Hematopoietic multipotent progenitor cell treated with erythropoietin and hydrocortisone succinate and interleukin-3 and kit ligand, for 15 days (in vitro differentiated cells): ENCODE measurements around the gene GUCA1A.

Experiments
- DNase-seq: peaks from one replicate; pipeline ENCODE4 v3.0.0-alpha.2; 2015; ENCODE audit warnings: low spot score

Gene GUCA1A

DNA sequence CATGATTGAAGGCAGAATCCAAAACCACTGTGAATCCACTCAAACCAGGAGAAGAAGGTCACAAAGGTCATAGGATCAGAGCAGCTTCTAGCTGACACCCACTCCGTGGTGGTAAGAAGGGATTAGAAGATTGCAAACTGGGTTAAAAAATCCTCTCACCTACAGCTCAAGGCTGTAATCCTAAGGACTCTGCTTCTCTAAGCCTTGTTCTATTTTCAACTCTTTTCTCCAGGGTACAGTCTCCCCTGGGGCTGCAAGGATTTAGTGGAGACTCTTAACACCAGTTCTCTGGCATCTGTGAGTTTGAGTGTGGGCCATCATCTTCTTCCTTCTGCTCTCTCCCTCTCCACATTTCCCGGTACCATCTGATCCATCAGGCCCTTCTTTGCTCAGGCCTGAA is at the start of gene GUCA1A:
Gene GUCA1A (plus strand): TSS at position 264 of the 400 bp plus-strand sequence. CDS start 250 bp downstream, outside the sequence.
- DNase-seq: no peak

DNA sequence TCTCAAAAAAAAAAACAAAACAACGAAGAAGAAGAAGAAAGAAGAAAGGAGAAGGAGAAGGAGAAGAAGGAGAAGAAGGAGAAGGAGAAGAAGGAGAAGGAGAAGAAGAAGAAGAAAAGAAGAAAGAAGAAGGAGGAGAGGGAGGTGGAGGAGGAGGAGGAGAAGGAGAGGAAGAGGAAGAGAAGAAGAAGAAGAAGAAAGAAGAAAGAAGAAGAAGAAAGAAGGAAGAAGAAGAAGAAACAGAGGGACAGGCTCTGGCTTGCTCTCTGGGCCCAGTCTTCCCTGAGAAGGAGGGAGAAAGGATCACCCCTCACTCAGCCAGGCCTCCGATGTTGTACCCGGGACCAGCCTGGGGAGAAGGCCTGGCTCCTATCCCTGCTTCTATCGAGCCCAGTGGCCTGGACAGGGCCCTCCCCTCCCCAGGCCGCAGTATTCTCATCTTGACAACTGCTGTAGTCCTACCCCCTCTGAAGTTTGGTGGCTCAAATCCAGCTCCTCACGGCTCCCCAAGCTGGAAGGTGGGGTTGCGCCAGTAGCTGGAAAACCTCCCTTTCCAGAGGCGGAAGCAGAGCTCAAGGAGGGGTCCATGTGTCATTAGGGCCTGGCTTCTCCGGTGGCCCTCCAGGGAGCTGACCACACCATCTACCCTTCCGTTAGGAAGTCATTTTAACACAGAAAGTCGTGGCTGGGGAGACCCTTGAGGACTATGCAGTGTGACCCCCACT is 49.6 kb upstream of the GUCA1A start:
- DNase-seq: no peak

DNA sequence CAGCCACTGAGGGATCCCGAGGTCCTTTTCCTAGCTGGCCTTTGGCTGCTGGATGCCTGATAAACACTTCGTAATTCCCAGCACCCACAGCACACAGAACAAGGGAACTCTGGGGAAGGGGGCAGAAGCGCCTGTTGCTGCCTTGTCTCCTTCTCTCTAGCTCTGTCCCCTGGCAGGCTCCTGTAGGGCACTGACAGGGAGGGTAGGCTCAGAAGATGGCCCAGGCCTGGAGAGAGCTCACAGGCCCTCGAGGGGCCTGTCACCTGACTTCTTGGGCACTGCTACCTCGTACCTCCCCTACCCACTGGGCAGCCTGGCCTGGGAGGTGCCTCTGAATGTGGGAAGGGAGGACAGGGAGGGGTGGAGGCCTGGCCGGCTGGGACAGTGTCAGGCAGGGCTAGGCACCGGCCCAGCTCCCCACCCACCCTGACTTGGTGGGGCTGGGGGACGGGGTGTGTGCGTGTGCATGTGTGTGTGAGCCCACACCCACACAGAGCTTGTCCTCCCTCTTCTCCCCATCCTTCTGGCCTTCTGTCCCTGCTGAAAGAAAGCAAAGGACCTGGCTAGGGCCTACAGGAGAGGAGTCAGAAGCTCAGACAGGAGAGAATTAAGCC is 48.8 kb upstream of the GUCA1A start:
- no peak for DNase-seq

GRCh38 chr6:42125231-42125630 is 47.9 kb upstream of the GUCA1A start:
- no peak for DNase-seq

DNA sequence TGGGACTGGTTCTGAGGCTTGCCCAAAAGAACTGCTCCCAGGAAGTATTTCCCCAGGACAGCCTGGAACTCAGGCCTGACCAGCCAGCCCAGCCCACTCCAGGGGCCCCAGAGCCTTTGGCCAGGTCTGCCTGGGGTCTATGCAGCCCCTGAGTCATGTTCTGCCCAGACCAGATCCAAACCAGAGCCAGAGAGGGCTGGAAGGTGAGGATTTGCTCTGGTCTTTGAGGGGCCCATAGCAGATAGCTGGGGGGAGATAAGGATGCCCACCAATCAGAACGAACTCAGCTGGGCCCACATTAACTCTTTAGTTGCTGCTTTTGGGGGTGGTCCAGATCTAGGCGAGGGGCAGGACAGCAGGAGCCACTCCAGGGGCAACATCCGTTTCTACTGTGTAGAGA is 47.5 kb upstream of the GUCA1A start:
- no peak for DNase-seq

DNA sequence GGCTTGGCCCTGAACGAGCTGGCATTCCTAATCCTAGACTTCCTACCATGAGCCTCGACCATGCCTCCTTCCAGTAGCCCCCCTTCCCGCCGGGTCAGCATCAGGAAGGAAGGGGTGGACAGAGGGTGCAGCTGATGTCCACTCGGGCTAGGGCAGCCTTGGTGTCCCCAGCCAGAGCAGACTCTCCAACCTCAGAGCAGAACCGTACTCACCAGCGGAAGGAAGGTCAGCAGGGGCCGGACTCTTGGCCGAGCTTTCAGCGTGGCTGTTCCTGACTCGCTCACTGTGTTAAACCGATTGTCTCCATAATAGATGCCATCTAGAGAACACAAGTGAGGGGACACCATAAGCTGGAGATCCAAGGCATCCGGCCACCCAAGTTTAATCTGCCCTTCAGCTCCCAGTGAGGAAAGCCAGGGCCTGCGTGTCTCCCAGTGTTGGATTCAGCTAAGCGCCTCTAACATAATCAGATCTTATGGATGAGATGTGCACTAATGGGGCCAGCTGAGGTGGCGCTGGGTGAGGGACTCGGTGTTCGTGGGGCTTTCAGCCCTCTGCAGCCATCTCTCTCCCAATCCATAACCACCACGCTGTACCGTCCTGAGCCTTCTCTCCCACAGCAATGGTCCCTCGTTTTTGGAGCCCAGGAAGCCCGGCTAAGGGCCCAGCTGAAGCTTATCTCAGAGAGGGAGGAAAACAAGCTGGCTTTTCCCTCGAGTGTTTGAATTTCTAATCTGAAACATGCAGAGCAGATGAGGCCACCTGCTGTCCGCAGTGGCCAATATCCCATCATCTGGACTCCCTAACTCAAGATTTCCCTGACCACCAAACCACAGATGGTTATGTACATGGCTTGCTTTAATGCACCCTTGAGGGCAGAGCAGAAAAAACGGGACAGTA is 44.5 kb upstream of the GUCA1A start:
- DNase-seq: no peak

GRCh38 chr6:42129360-42129676 is 43.8 kb upstream of the GUCA1A start:
- no peak for DNase-seq

DNA sequence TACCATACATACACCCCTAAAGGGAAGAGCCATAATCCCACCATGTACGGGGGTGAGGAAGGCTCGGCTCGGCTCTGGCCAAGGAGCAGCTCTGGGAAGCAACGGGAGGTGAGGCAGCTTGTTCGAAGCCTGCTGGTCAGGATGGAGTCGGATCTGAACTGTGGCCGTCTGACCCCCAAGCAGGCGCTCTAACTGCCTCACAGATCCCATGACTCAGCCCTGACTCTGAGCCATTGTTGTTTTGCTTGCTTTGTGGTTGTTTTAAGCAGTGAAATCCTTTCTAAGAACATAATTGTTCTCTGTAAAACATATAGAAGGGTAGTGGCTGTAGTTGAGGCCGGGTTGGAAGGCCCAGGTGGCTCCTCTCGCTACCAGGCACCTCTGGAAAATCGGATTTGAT is 41.6 kb upstream of the GUCA1A start:
- no peak for DNase-seq

DNA sequence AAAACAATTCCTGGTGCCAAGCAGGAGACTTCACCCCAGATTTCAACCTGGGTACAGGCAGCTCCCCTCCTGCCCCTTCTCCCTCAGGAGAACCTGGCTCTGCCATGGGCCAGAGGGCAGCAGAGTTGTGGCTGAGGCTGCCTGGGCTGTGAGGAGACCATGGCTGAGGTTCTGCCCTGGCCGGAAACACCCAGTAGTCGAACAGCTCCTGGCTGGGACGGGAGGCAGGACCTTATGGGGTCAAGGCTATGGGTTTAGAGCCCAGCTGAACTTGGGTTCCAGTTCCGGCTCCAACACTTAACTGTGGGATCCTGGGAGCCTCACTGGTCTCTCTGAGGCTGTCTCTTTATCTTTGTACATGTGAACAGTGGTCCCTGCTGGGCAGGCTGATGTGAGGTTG is 39.2 kb upstream of the GUCA1A start:
- DNase-seq: no peak

DNA sequence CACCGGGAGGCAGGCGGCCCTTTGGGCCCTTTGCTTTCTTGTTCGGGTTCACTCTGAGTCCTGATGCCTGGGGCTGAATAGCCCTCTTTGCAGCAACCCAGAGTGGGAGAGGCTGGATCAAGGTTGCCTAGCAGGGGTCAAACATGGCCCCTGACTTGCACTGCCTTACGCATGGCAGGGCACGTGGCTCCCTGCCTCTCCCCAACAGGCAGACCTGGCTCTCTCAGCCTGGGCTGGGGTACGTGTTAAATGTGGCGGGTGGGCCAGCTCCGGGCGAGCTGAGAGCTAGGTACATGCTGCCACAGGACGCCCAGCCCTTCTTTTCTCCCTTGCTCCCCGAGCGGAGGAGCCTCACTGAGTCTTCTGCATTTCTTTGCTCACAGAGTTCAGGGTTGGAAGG is 38.0 kb upstream of the GUCA1A start:
- DNase-seq: no peak

- no peak for DNase-seq
Observed at GRCh38 chr6:42135722-42136121, 37.4 kb upstream of the GUCA1A start.

DNA sequence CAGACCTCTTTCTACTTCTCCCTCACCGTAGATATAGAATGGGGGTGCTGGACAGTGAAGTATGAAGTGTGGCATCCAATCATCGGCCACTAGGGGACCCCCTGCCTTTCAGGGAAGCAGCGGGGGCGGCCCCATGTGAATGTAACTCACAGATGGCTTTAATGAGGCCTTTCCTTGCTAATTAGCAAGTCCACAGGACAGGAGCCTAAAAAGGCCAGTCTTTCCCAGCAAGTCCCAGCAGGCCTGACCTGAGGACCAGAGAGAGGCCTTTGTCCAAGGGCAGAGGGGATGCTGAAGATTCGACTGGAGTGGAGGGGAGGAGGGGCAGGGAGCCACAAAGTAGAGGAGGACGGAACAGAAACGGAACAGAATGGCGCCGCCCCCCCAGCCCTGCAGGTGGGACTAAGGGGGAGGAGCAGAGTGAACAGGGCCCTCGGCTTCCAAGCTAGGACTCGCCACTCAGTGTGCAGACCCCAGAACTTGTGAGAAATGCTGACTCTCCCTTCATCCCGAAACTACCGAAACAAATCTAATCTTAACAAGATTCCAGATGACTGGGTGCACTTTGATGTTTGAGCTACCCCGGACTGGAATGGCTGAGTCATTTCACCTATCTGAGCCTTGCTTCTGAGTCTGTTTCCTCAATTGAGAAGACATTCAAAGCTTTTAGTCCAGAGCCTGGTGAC is 36.5 kb upstream of the GUCA1A start:
- DNase-seq: no peak

- DNase-seq: no peak
Observed at GRCh38 chr6:42137194-42137753, 35.9 kb upstream of the GUCA1A start.

DNA sequence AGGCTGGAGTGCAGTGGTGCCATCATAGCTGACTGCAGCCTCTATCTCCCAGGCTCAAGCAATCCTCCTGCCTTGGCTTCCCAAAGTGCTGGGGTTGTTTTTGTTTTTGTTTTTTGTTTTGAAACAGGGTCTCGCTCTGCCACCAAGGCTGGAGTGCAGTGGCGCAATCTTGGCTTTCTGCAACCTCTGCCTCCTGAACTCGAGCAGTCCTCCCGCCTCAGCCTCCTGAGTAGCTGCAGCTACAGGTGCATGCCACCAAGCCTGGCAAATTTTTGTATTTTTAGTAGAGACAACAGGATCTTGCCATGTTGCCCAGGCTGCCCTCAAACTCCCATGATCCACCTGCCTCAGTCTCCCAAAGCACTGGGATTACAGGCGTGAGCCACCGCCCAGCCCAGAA is 35.0 kb upstream of the GUCA1A start:
- DNase-seq: no peak

- no peak for DNase-seq
Observed at GRCh38 chr6:42138630-42139619, 34.2 kb upstream of the GUCA1A start.

DNA sequence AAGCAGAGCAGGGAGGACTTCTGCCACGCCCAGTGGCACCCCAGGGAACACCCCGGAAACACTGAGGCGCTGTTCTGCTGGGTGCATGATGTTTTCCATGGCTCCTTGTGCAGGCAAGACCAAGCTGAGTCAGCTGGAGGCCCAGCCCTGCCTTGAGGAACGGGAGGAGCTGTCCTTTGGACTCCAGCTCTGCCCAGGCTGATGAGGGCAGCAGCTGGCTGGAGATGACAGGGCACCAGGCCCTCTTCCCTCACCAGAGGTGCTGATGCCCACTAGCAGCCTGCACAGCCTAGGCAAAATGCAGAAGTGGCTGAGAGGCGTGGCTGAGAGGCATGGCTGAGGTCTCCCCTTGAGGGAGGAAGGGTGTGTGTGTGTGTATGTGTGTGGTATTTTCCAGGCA is 33.1 kb upstream of the GUCA1A start:
- DNase-seq: no peak

- DNase-seq: no peak
Observed at GRCh38 chr6:42140756-42141602, 32.2 kb upstream of the GUCA1A start.

DNA sequence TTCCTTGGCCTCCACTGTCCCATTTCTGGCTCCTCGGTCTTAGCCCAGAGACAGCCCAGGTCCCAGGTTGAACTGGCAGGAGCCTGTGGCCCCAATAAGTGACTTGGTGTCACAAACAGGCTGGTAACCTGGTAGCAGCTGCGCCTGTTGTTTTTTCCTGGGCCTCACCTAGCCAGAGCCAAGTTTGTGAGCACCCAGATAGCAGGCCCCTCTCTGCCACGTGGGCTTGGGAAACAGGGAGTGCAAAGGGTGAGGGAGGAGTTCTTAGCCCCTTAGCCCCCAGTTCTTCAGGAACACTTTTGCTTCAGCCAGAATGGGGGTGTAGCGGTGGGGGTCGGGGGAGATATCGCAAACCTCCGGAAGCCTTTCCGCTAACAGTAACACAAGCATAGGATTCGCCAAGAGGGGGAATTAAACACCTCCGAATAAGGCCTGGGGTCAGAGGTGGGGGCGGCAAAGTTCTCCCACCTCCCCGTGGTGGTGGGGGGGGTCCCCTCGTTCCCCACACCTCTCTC is 31.5 kb upstream of the GUCA1A start:
- DNase-seq: no peak

- no peak for DNase-seq
Observed at GRCh38 chr6:42142118-42142835, 30.9 kb upstream of the GUCA1A start, which contains the start of gene C6orf132. C6orf132 (minus strand) TSS chr6:42142620; CDS start chr6:42142444, 176 bp downstream.
